SK-N-SH (cell line): ENCODE measurements around the gene DNAH14. TPM values are rescaled to one million over a fixed set of nuclear protein-coding genes. Genes with fewer than 3 reads are reported as not detected.

Source experiments
- CTCF ChIA-PET: fragments of 300-600, 350-600 bp; formaldehyde crosslinking; extraction: SDS; loops from one replicate; lab custom pipeline; 2021; lab: Yijun Ruan, JAX
- POLR2A ChIA-PET: fragments of 350-600 bp; sonication (Branson Sonifier 250); formaldehyde crosslinking; extraction: SDS; loops from one replicate; lab custom pipeline; 2020; ENCODE audit warnings: antibody characterized with exemption, inconsistent platforms; lab: Yijun Ruan, JAX
- DNase-seq: peaks from one replicate; pipeline ENCODE4 v3.0.0; 2012
- H2AFZ ChIP-seq: fragments of 200-600 bp; sonication (generic); 2 replicates; pipeline ENCODE4 v1.8.1; 2016; ENCODE audit warnings: antibody characterized with exemption, mild to moderate bottlenecking, low read depth
- H3F3A ChIP-seq: fragments of 200-600 bp; sonication (generic); replicated peaks from 2 replicates; pipeline ENCODE3; 2016; ENCODE audit warnings: antibody characterized with exemption, mild to moderate bottlenecking; ENCODE audit not compliant: insufficient read depth
- H3K27ac ChIP-seq, 2 experiments: fragments of 200-500 bp in 1 of 2; fragments of 200-600 bp in 1 of 2; sonication (Bioruptor generic) in 1 of 2; sonication (generic), shearing (Covaris generic) in 1 of 2; 2 replicates each; pipeline versions ENCODE4 v1.5.1 to v1.6.1; 2014 to 2016; ENCODE audit warnings: low read depth in 2 of 2, inconsistent platforms in 1 of 2, low read length in 1 of 2, mild to moderate bottlenecking in 1 of 2, mixed read lengths in 1 of 2
- H3K27me3 ChIP-seq: fragments of 200-600 bp; sonication (generic), shearing (Covaris generic); 2 replicates; pipeline ENCODE4 v1.6.1; 2016; ENCODE audit warnings: mixed run types; ENCODE audit not compliant: insufficient read depth
- H3K36me3 ChIP-seq, 2 experiments: fragments of 200-500 bp in 1 of 2; fragments of 200-600 bp in 1 of 2; sonication (Bioruptor generic) in 1 of 2; sonication (generic) in 1 of 2; replicated peaks in 1 of 2; 2 replicates each; pipeline versions ENCODE3 to v1.5.1; 2014 to 2016; ENCODE audit warnings: low read length in 1 of 2, mild to moderate bottlenecking in 1 of 2; ENCODE audit not compliant: insufficient read depth in 2 of 2, control insufficient read depth in 1 of 2
- H3K4me1 ChIP-seq, 2 experiments: fragments of 200-500 bp in 1 of 2; fragments of 200-600 bp in 1 of 2; sonication (Bioruptor generic) in 1 of 2; sonication (generic), shearing (Covaris generic) in 1 of 2; 2 replicates each; pipeline versions ENCODE4 v1.5.1 to v1.6.1; 2014 to 2016; ENCODE audit warnings: low read depth in 1 of 2, low read length in 1 of 2, mixed run types in 1 of 2; ENCODE audit not compliant: insufficient read depth in 2 of 2, control insufficient read depth in 1 of 2
- H3K4me2 ChIP-seq: fragments of 200-600 bp; sonication (generic), shearing (Covaris generic); 2 replicates; pipeline ENCODE4 v1.6.1; 2017; ENCODE audit warnings: mixed run types
- H3K4me3 ChIP-seq, 2 experiments: fragments of 200-500 bp in 1 of 2; fragments of 200-600 bp in 1 of 2; sonication (Bioruptor generic) in 1 of 2; sonication (generic), shearing (Covaris generic) in 1 of 2; 2 replicates each; pipeline versions ENCODE4 v1.5.1 to v1.8.1; 2014 to 2016; ENCODE audit warnings: low read depth in 2 of 2, inconsistent platforms in 1 of 2, low read length in 1 of 2, mild to moderate bottlenecking in 1 of 2, mixed read lengths in 1 of 2, moderate library complexity in 1 of 2
- H3K79me2 ChIP-seq: fragments of 200-600 bp; sonication (generic); 2 replicates; pipeline ENCODE4 v1.8.1; 2017; ENCODE audit warnings: mild to moderate bottlenecking; ENCODE audit not compliant: insufficient read depth
- H3K9ac ChIP-seq: fragments of 200-600 bp; sonication (generic); 2 replicates; pipeline ENCODE4 v1.6.1; 2017; ENCODE audit warnings: mixed run types
- H3K9me2 ChIP-seq: fragments of 200-600 bp; sonication (generic); 2 replicates; pipeline ENCODE4 v1.6.1; 2017; ENCODE audit warnings: mixed run types
- H3K9me3 ChIP-seq: fragments of 200-600 bp; sonication (generic); 2 replicates; pipeline ENCODE4 v1.6.1; 2017; ENCODE audit warnings: mixed run types, mild to moderate bottlenecking, moderate library complexity
- H4K20me1 ChIP-seq: fragments of 200-600 bp; sonication (generic); 2 replicates; pipeline ENCODE4 v1.6.1; 2017; ENCODE audit warnings: mild to moderate bottlenecking, mixed run types; ENCODE audit not compliant: insufficient read depth
- CHD2 ChIP-seq: fragments of 150-350 bp; IDR thresholded peaks from 2 replicates; pipeline ENCODE4 v1.6.1; 2018; ENCODE audit warnings: low read length; ENCODE audit not compliant: partially characterized antibody
- FOSL2 ChIP-seq: IDR thresholded peaks from 2 replicates; pipeline ENCODE4 v1.4.0; 2012; ENCODE audit warnings: low read depth, mild to moderate bottlenecking, moderate library complexity, borderline replicate concordance
- FOXJ3 ChIP-seq: sonication (generic); formaldehyde crosslinking; IDR thresholded peaks from 2 replicates; pipeline ENCODE4 v1.5.1; 2020; ENCODE audit warnings: mild to moderate bottlenecking, missing genetic modification reagents
- FOXM1 ChIP-seq: IDR thresholded peaks from 2 replicates; pipeline ENCODE4 v1.4.0; 2012; ENCODE audit warnings: low read depth, mild to moderate bottlenecking
- GABPA ChIP-seq: IDR thresholded peaks from 2 replicates; pipeline ENCODE4 v1.4.0; 2012; ENCODE audit warnings: low read depth, mild to moderate bottlenecking
- MEF2A ChIP-seq: IDR thresholded peaks from 2 replicates; pipeline ENCODE4 v1.4.0; 2012; ENCODE audit warnings: low read depth, borderline replicate concordance
- NFIC ChIP-seq: IDR thresholded peaks from 2 replicates; pipeline ENCODE4 v1.4.0; 2012; ENCODE audit warnings: borderline replicate concordance
- TEAD4 ChIP-seq: IDR thresholded peaks from 2 replicates; pipeline ENCODE4 v1.4.0; 2012; ENCODE audit warnings: mild to moderate bottlenecking, borderline replicate concordance; ENCODE audit not compliant: insufficient read depth
- YY1 ChIP-seq: IDR thresholded peaks from 2 replicates; pipeline ENCODE4 v1.4.0; 2012; ENCODE audit warnings: low read depth, mild to moderate bottlenecking
- WGBS: methylation state at CpG from one replicate; pipeline ENCODE4 v1.1.6; 2017; ENCODE audit warnings: low lambda C conversion rate; 5-methylcytosine and 5-hydroxymethylcytosine counted together
- polyA plus RNA-seq, 3 experiments: library from polyadenylated mRNA; depleted of rRNA; stranded (reverse); fragments of >200 nt; gene quantifications; 2 replicates each; pipeline ENCODE4 v1.2.3, GENCODE V29; 2012
- TF ChIP-seq, protein P1 (sequence below): fragments of 150-350 bp; IDR thresholded peaks from 2 replicates; pipeline ENCODE4 v1.6.1; 2016; ENCODE audit warnings: mild to moderate bottlenecking, low read depth, low read length
- TF ChIP-seq, protein P2 (sequence below): fragments of 150-350 bp; IDR thresholded peaks from 2 replicates; pipeline ENCODE4 v1.6.1; 2017; ENCODE audit warnings: antibody characterized with exemption, low read length, low read depth, borderline replicate concordance
- TF ChIP-seq, protein P3 (sequence below): fragments of 200-600 bp; sonication (generic); IDR thresholded peaks from 2 replicates; pipeline ENCODE4 v1.6.1; 2017; ENCODE audit warnings: antibody characterized with exemption, mild to moderate bottlenecking, moderate library complexity
- TF ChIP-seq, protein P4 (sequence below): IDR thresholded peaks from 2 replicates; pipeline ENCODE4 v1.4.0; 2012; ENCODE audit warnings: low read depth, borderline replicate concordance
- TF ChIP-seq, protein P5 (sequence below): IDR thresholded peaks from 2 replicates; pipeline ENCODE4 v1.4.0; 2012; ENCODE audit warnings: low read depth, borderline replicate concordance

DNAH14 gene
- polyA plus RNA-seq, 1 of the 3 experiments (the other 2 are of a cell fraction) = 8.0 TPM

DNA sequence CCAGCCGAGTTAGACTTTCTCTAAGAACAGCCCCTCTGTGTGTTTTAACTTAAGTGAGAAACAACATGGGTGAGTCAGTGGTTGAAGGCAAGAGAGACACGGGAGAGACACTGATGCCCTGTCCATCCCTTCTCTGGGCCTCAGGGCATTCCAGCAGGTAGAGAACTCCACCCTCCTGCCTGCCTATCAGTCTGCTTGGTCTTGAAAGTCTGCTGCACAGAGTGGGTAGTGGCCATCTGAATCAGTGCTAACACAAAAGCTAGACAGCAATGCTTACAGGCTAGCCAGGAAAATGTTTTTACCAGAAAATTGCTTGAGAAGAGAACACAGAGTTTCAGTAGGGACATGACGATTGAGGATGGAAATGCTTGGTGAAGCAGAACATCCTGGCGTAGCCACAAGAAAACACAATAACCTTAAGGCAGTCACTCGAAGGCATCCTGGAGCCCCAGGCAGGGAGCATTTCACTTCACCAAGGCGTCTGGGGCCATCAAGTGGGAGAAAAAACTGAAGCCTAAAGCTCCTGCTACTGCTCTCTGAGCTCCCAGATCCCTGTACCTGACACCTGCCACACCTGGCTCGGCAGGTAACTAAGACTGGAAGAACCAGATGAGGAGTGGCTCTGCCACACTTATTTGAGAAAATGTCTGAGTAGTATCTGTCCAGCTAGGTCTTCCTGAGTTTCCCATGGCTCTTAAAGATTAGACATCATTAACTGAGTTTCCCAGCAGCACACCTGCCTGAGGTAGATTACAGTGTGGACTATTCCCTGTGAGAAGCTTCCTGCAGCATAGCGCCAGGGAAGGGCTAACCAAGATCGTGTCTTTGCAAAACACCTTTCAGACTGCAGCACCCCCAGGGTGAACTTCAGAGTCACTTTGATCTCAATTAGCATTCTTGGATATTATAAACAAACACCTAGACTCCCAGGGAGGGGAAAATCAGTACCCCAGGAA lies 516.4 kb downstream of the DNAH14 start:
- Histone ChIP-seq H3K4me2 (no peak overlapping the region), H3K4me1 (peaks cover 4 to 5% of the 10 kb centered on the region in 2 experiments; a peak in 2 of 4 replicates), H3K36me3 (no peaks in the 10 kb centered on the region), H3K9me2 (no peaks in the 10 kb centered on the region), H3F3A (no peaks in the 10 kb centered on the region), H3K9ac (no peak overlapping the region)
- WGBS = 81% methylated on average over 9 of the region's 9 CpGs
- TF ChIP-seq TEAD4 (no peak), MEF2A (no peak), NFIC (no peak), FOSL2 (no peak), FOXM1 (no peak), FOXJ3 (CRISPR knock-in tag) (no peak), CHD2 (no peak), GABPA (no peak), YY1 (no peak)
- TF ChIP-seq, protein P1, sequence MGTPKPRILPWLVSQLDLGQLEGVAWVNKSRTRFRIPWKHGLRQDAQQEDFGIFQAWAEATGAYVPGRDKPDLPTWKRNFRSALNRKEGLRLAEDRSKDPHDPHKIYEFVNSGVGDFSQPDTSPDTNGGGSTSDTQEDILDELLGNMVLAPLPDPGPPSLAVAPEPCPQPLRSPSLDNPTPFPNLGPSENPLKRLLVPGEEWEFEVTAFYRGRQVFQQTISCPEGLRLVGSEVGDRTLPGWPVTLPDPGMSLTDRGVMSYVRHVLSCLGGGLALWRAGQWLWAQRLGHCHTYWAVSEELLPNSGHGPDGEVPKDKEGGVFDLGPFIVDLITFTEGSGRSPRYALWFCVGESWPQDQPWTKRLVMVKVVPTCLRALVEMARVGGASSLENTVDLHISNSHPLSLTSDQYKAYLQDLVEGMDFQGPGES = no peak
- TF ChIP-seq, protein P2, sequence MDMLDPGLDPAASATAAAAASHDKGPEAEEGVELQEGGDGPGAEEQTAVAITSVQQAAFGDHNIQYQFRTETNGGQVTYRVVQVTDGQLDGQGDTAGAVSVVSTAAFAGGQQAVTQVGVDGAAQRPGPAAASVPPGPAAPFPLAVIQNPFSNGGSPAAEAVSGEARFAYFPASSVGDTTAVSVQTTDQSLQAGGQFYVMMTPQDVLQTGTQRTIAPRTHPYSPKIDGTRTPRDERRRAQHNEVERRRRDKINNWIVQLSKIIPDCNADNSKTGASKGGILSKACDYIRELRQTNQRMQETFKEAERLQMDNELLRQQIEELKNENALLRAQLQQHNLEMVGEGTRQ = no peak
- TF ChIP-seq, protein P3, sequence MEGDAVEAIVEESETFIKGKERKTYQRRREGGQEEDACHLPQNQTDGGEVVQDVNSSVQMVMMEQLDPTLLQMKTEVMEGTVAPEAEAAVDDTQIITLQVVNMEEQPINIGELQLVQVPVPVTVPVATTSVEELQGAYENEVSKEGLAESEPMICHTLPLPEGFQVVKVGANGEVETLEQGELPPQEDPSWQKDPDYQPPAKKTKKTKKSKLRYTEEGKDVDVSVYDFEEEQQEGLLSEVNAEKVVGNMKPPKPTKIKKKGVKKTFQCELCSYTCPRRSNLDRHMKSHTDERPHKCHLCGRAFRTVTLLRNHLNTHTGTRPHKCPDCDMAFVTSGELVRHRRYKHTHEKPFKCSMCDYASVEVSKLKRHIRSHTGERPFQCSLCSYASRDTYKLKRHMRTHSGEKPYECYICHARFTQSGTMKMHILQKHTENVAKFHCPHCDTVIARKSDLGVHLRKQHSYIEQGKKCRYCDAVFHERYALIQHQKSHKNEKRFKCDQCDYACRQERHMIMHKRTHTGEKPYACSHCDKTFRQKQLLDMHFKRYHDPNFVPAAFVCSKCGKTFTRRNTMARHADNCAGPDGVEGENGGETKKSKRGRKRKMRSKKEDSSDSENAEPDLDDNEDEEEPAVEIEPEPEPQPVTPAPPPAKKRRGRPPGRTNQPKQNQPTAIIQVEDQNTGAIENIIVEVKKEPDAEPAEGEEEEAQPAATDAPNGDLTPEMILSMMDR = no peak
- TF ChIP-seq, protein P4, sequence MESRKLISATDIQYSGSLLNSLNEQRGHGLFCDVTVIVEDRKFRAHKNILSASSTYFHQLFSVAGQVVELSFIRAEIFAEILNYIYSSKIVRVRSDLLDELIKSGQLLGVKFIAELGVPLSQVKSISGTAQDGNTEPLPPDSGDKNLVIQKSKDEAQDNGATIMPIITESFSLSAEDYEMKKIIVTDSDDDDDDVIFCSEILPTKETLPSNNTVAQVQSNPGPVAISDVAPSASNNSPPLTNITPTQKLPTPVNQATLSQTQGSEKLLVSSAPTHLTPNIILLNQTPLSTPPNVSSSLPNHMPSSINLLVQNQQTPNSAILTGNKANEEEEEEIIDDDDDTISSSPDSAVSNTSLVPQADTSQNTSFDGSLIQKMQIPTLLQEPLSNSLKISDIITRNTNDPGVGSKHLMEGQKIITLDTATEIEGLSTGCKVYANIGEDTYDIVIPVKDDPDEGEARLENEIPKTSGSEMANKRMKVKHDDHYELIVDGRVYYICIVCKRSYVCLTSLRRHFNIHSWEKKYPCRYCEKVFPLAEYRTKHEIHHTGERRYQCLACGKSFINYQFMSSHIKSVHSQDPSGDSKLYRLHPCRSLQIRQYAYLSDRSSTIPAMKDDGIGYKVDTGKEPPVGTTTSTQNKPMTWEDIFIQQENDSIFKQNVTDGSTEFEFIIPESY = no peak
- TF ChIP-seq, protein P5, sequence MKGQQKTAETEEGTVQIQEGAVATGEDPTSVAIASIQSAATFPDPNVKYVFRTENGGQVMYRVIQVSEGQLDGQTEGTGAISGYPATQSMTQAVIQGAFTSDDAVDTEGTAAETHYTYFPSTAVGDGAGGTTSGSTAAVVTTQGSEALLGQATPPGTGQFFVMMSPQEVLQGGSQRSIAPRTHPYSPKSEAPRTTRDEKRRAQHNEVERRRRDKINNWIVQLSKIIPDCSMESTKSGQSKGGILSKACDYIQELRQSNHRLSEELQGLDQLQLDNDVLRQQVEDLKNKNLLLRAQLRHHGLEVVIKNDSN = no peak
- TF ChIP-seq, all 33 proteins: peak for 0
- Histone ChIP-seq H3K9me3 (no peaks in the 10 kb centered on the region), H2AFZ (no peak overlapping the region), H3K4me3 (no peak overlapping the region), H4K20me1 (no peaks in the 10 kb centered on the region), H3K79me2 (no peaks in the 10 kb centered on the region), H3K27ac (no peak overlapping the region), H3K27me3 (no peaks in the 10 kb centered on the region)
- DNase-seq = no peak
- ChIA-PET POLR2A (no interaction called here), CTCF (interaction anchor here (3.3 kb wide), 1 partner anchor 29 kb away, joined by 15 read pairs; no protein-coding TSS in a partner anchor)
